Mesothelial cell of epicardium (in vitro differentiated cells): ENCODE measurements around the gene VTN. TPM values are rescaled to one million over a fixed set of nuclear protein-coding genes. Genes with fewer than 3 reads are reported as not detected.
"Not testable (repeated sequence)": the region's sequence is repeated elsewhere in the genome, so short reads cannot be mapped to it uniquely, and the experiment has no call there.

ENCODE experiments used
- DNase-seq, 2 experiments: peaks; one replicate each; pipeline ENCODE4 v3.0.0; 2021; ENCODE audit warnings: low spot score in 2 of 2; ENCODE audit not compliant: unreplicated experiment in 2 of 2
- H3K27ac Mint-ChIP-seq: 2 replicates; pipeline ENCODE4 v1.8.0; 2021; ENCODE audit warnings: mixed read lengths
- H3K27me3 Mint-ChIP-seq: 2 replicates; pipeline ENCODE4 v1.8.0; 2021; ENCODE audit warnings: low read depth, mixed read lengths
- H3K36me3 Mint-ChIP-seq: 2 replicates; pipeline ENCODE4 v1.8.0; 2021; ENCODE audit warnings: mixed read lengths
- H3K4me1 Mint-ChIP-seq: 2 replicates; pipeline ENCODE4 v1.8.0; 2021; ENCODE audit warnings: mixed read lengths
- H3K4me3 Mint-ChIP-seq: 2 replicates; pipeline ENCODE4 v1.8.0; 2021; ENCODE audit warnings: mild to moderate bottlenecking, moderate library complexity, mixed read lengths
- H3K9me3 Mint-ChIP-seq: 2 replicates; pipeline ENCODE4 v1.8.0; 2021; ENCODE audit warnings: mixed read lengths
- total RNA-seq: library from RNA; stranded (reverse); gene quantifications from 3 replicates; pipeline ENCODE4 v1.2.1, GENCODE V29; 2021
- TF ChIP-seq, protein P1 (sequence below): fragments of 200-600 bp; sonication (generic); IDR thresholded peaks from one replicate; pipeline ENCODE4 v1.5.0; 2021; ENCODE audit warnings: antibody characterized with exemption; ENCODE audit not compliant: unreplicated experiment

Gene VTN
- total RNA-seq, 1 donor from 2014 or later = 0.47 TPM

DNA sequence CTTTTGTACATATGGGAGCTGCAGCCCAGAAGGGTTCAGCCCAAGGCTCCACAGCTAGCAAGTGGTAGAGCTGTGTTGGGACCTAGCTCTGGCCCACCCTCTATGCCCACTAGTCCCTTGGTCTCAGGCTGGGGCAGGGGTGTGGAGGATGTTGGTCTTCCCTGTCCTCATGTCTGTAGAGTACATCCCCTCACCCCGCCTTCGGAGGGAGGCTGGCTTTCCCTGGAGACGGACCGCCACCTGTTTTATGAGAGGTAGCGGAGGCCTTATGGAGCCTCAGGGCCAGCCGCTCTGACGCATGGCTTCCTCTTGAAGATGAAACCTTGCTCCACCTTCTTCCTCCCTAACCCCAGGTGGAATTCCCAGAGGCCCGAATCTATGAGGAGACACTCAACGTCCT lies 26.1 kb downstream of the VTN start:
- no peaks in the 10 kb centered on the region for H3K27me3 Mint-ChIP-seq
- H3K4me1 Mint-ChIP-seq = no peaks in the 10 kb centered on the region
- H3K9me3 Mint-ChIP-seq = no peaks in the 10 kb centered on the region
- TF ChIP-seq, protein P1, sequence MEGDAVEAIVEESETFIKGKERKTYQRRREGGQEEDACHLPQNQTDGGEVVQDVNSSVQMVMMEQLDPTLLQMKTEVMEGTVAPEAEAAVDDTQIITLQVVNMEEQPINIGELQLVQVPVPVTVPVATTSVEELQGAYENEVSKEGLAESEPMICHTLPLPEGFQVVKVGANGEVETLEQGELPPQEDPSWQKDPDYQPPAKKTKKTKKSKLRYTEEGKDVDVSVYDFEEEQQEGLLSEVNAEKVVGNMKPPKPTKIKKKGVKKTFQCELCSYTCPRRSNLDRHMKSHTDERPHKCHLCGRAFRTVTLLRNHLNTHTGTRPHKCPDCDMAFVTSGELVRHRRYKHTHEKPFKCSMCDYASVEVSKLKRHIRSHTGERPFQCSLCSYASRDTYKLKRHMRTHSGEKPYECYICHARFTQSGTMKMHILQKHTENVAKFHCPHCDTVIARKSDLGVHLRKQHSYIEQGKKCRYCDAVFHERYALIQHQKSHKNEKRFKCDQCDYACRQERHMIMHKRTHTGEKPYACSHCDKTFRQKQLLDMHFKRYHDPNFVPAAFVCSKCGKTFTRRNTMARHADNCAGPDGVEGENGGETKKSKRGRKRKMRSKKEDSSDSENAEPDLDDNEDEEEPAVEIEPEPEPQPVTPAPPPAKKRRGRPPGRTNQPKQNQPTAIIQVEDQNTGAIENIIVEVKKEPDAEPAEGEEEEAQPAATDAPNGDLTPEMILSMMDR = no peak
- no peak overlapping the region for H3K27ac Mint-ChIP-seq
- DNase-seq = no peak
- no peak overlapping the region for H3K4me3 Mint-ChIP-seq
- H3K36me3 Mint-ChIP-seq = peaks cover 23% of the 10 kb centered on the region

DNA sequence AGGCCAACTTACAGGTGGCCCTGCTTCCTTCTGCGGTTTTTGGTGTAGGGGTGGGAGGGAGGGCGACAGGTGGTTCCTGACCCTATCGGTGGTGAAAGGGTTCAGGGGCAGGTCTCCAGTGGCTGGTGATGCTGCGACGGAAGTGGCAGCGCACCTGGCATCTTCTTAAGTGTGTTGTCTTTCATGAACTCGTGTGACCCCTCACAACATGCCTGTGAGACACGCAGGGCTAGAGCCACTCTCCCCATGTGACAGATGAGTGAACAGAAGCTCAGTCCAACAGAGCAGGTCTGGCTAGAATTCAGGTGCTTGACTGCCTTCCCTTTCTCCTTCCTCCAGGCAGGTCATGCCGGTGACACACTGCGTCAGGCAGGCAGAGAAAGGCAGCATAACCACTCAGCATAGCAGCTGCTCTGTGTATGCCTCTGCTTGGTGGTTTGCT lies 26.6 kb downstream of the VTN start:
- no peak for DNase-seq
- H3K27me3 Mint-ChIP-seq = no peaks in the 10 kb centered on the region
- TF ChIP-seq, protein P1 = no peak
- no peaks in the 10 kb centered on the region for H3K9me3 Mint-ChIP-seq
- no peak overlapping the region for H3K27ac Mint-ChIP-seq
- peaks cover 19% of the 10 kb centered on the region for H3K36me3 Mint-ChIP-seq
- no peak overlapping the region for H3K4me3 Mint-ChIP-seq
- H3K4me1 Mint-ChIP-seq = no peaks in the 10 kb centered on the region

DNA sequence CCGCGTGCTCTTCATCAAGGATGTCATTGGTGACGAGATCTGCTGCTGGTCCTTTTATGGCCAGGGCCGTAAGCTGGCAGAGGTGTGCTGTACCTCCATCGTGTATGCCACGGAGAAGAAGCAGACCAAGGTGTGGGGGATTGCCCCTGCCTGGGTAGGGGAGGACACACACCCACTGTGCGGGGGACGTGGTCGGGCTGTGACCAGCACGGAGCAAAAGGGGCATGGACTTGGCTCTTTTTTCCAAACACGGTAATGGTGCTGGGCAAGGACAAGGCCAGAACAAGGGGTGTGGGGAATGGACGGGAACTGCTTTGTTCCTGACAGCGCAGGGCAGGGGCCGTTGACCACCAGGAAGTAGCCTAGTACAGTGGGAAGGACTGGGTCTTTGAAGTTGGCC lies 27.8 kb downstream of the VTN start:
- H3K9me3 Mint-ChIP-seq = no peaks in the 10 kb centered on the region
- TF ChIP-seq, protein P1 = no peak
- H3K36me3 Mint-ChIP-seq = peaks cover 15% of the 10 kb centered on the region
- no peak overlapping the region for H3K4me3 Mint-ChIP-seq
- H3K4me1 Mint-ChIP-seq = peaks cover 5% of the 10 kb centered on the region
- no peaks in the 10 kb centered on the region for H3K27me3 Mint-ChIP-seq
- no peak for DNase-seq
- H3K27ac Mint-ChIP-seq = no peak overlapping the region

DNA sequence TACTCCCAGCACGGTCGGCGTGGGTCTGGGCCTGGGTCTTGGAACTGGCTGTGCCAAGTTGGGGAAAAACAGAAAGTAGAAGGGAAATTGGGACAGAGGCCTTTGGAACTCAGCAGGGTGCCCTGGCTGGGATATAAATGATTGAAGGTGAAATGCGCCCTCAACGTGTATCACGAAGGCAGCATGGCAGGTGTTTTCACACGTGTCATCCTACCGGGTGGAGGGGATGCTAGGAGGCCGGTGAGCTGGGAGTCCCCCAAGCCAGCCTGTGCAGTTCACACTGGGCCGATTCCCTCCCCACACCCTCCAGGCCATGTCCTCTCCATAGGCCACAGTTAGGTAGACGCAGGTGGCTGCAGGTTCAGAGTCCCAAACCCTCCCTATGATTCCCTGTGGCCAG lies 28.6 kb downstream of the VTN start:
- Mint-ChIP-seq H3K27ac (no peak overlapping the region), H3K4me1 (peaks cover 13% of the 10 kb centered on the region), H3K27me3 (no peaks in the 10 kb centered on the region), H3K4me3 (no peak overlapping the region), H3K9me3 (no peaks in the 10 kb centered on the region), H3K36me3 (peaks cover 9% of the 10 kb centered on the region)
- TF ChIP-seq, protein P1 = no peak
- DNase-seq = no peak

DNA sequence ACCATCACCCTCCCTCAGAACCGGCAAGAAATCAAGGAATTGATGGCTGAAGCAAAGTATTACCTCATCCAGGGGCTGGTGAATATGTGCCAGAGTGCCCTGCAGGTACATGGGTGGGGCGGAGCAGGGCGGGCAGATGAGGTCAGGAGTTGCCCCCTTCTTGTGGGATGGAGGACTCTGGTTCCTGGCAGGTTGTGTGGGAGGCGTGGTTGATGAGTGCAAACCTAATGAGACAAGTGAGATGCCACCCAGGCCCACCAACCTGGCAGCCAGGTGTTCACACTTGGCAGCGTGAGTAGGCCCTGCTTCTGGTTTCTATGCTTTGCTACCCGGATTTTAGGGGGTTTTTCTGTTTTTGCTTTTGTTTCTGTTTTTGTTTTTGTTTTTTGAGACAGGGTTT lies 29.7 kb downstream of the VTN start:
- no peak for DNase-seq
- Mint-ChIP-seq H3K4me3 (no peak overlapping the region), H3K4me1 (peaks cover 17% of the 10 kb centered on the region), H3K36me3 (peaks cover 7% of the 10 kb centered on the region), H3K27ac (no peak overlapping the region), H3K27me3 (no peaks in the 10 kb centered on the region), H3K9me3 (no peaks in the 10 kb centered on the region)
- TF ChIP-seq, protein P1 = no peak

DNA sequence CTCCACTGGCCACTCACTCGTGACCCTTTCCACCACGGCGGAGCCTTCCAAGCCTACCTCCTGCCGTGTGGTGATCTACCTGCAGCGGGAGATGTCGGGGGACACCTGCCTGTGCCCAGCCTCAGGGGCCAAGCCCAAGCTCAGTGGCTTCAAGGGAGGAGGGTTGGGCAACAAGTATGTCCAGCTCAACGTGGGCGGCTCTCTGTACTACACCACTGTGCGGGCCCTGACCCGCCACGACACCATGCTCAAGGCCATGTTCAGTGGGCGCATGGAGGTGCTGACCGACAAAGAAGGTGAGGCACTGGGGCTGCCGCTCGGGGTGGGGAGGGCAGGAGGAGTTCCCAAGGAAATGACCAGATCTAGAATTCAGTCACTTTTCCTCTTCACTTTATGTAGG lies 30.7 kb downstream of the VTN start:
- DNase-seq = no peak
- H3K4me3 Mint-ChIP-seq = no peak overlapping the region
- H3K27me3 Mint-ChIP-seq = no peaks in the 10 kb centered on the region
- H3K36me3 Mint-ChIP-seq = peaks cover 7% of the 10 kb centered on the region
- peaks cover 24% of the 10 kb centered on the region for H3K4me1 Mint-ChIP-seq
- H3K9me3 Mint-ChIP-seq = no peaks in the 10 kb centered on the region
- TF ChIP-seq, protein P1 = no peak
- H3K27ac Mint-ChIP-seq = no peak overlapping the region

DNA sequence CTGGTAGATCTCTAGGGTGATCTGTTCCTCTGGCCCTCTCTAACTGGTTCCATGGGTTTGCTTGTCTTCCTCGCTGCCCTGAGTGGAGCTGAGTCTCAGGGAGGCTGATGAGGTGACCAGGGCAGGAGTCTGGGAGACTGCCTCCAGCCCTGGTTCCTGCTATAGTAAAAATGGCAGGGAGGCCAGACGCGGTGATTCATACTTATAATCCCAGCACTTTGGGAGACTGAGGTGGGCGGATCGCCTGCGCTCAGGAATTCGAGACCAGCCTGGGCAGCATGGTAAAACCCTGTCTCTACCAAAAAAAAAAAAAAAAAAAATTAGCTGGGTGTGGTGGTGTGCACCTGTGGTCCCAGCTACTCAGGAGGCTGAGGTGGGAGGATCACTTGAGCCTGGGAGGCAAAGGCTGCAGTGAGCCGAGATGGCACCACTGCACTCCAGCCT lies 31.3 kb downstream of the VTN start:
- peaks cover 30% of the 10 kb centered on the region for H3K4me1 Mint-ChIP-seq
- peak overlapping the region; percentile 84 for H3K27ac Mint-ChIP-seq
- H3K27me3 Mint-ChIP-seq, DNase-seq, H3K4me3 Mint-ChIP-seq, H3K9me3 Mint-ChIP-seq, H3K36me3 Mint-ChIP-seq: not testable (repeated sequence)
